PC-9 (cell line): ENCODE measurements around the gene FOXP2. TPM values are rescaled to one million over a fixed set of nuclear protein-coding genes. Genes with fewer than 3 reads are reported as not detected.
"Not testable (repeated sequence)": the region's sequence is repeated elsewhere in the genome, so short reads cannot be mapped to it uniquely, and the experiment has no call there.

Source experiments
- BruUV-seq: library from RNA; stranded (reverse); fragments of 400-500 nt; replicated peaks from 2 replicates; lab custom pipeline; 2021; lab: Mats Ljungman, UMichigan
- CTCF ChIA-PET: fragments of 300-600 bp; sonication (Branson Sonifier 250); formaldehyde crosslinking; loops from one replicate; lab custom pipeline; 2022; ENCODE audit warnings: antibody characterized with exemption; lab: Charles Lee
- POLR2A ChIA-PET: fragments of 300-600 bp; sonication (Branson Sonifier 250); formaldehyde crosslinking; loops from one replicate; lab custom pipeline; 2022; ENCODE audit warnings: antibody characterized with exemption; ENCODE audit not compliant: unreplicated experiment; lab: Charles Lee
- DNase-seq, 2 experiments: peaks; one replicate each; pipeline versions ENCODE4 v3.0.0 to v3.0.0-alpha.2; 2015 to 2022; ENCODE audit warnings: mixed read lengths in 1 of 2
- H2AFZ ChIP-seq: fragments of 200-600 bp; sonication (generic); 2 replicates; pipeline ENCODE4 v1.8.1; 2017; ENCODE audit warnings: antibody characterized with exemption
- H3F3A ChIP-seq: fragments of 200-600 bp; sonication (generic); 2 replicates; pipeline ENCODE4 v1.8.1; 2017; ENCODE audit warnings: antibody characterized with exemption, mild to moderate bottlenecking, low read depth; ENCODE audit not compliant: insufficient read depth
- H3K27ac ChIP-seq: fragments of 200-600 bp; sonication (generic); 2 replicates; pipeline ENCODE4 v1.6.1; 2016; ENCODE audit warnings: mixed run types
- H3K27me3 ChIP-seq: fragments of 200-600 bp; sonication (generic); 2 replicates; pipeline ENCODE4 v1.6.1; 2016; ENCODE audit warnings: low read depth, mixed run types; ENCODE audit not compliant: insufficient read depth
- H3K36me3 ChIP-seq: fragments of 200-600 bp; sonication (generic); 2 replicates; pipeline ENCODE4 v1.6.1; 2016; ENCODE audit warnings: low read depth, mixed run types
- H3K4me1 ChIP-seq: fragments of 200-600 bp; sonication (generic); replicated peaks from 2 replicates; pipeline ENCODE4 v1.6.1; 2016; ENCODE audit warnings: mixed run types; ENCODE audit not compliant: insufficient read depth
- H3K4me2 ChIP-seq: fragments of 200-600 bp; sonication (generic); 2 replicates; pipeline ENCODE4 v1.6.1; 2017; ENCODE audit warnings: mixed run types
- H3K4me3 ChIP-seq: fragments of 200-600 bp; sonication (generic); 2 replicates; pipeline ENCODE4 v1.6.1; 2016; ENCODE audit warnings: mixed run types
- H3K79me2 ChIP-seq: fragments of 200-600 bp; sonication (generic); 2 replicates; pipeline ENCODE4 v1.6.1; 2017; ENCODE audit warnings: low read depth, mixed run types
- H3K9me2 ChIP-seq: fragments of 200-600 bp; sonication (generic); 2 replicates; pipeline ENCODE4 v1.8.1; 2017; ENCODE audit warnings: mild to moderate bottlenecking; ENCODE audit not compliant: insufficient read depth
- H3K9me3 ChIP-seq: fragments of 200-600 bp; sonication (generic); 2 replicates; pipeline ENCODE4 v1.8.1; 2016; ENCODE audit warnings: low read depth; ENCODE audit not compliant: insufficient read depth
- H4K20me1 ChIP-seq: fragments of 200-600 bp; sonication (generic); 2 replicates; pipeline ENCODE4 v1.8.1; 2017; ENCODE audit not compliant: insufficient read depth
- EZH2 ChIP-seq: fragments of 200-600 bp; sonication (generic); IDR thresholded peaks from 2 replicates; pipeline ENCODE4 v1.8.0; 2017; ENCODE audit warnings: antibody characterized with exemption, low read depth
- intact Hi-C: fragments of 100-400 bp; cut with micrococcal nuclease; formaldehyde crosslinking; loops from one replicate; pipeline ENCODE4 v1.10.0; 2022; ENCODE audit not compliant: unreplicated experiment
- total RNA-seq: library from RNA; stranded (reverse); gene quantifications from 2 replicates; pipeline ENCODE4 v1.2.3, GENCODE V29; 2021
- TF ChIP-seq, protein P1 (sequence below): fragments of 200-600 bp; sonication (generic); conservative IDR thresholded peaks from 2 replicates; pipeline ENCODE4 v1.6.1; 2017; ENCODE audit warnings: mixed run types, antibody characterized with exemption, mild to moderate bottlenecking, moderate library complexity

FOXP2 gene
- total RNA-seq, 1 experiment from 2014 or later: 1.2 TPM

DNA sequence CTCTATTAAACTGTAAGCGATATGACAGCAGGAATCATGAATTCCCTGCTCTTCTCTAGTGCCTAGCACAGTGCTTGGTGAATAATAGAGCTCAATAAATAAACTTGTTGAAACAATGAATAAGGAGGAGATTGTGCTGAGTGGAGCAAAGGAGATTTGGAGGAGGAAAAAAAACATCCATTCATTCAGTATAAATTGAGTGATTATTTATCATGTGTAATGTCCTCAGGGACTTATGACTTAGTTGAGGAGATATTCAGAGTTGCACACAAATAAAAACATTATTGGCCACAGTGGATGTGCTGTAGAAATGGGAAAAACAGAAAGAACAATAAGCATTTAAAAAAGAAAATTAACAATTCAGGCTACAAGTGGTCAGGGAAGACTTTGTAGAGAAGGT lies 125.7 kb downstream of the FOXP2 start:
- H3K27ac ChIP-seq: no peak overlapping the region
- ChIA-PET CTCF (interaction anchor here (0.7 kb wide), 1 partner anchor 260 kb away, joined by 3 read pairs; no protein-coding TSS in a partner anchor), POLR2A (no interaction called here)
- H3K4me2 ChIP-seq: no peak overlapping the region
- H3K9me3 ChIP-seq: no peaks in the 10 kb centered on the region
- no peak for DNase-seq
- no peaks in the 10 kb centered on the region for H4K20me1 ChIP-seq
- intact Hi-C loops: no loop called here
- H3K36me3 ChIP-seq: no peaks in the 10 kb centered on the region
- H2AFZ ChIP-seq: no peak overlapping the region
- no peaks in the 10 kb centered on the region for H3K27me3 ChIP-seq
- no peaks in the 10 kb centered on the region for H3K4me1 ChIP-seq
- no TSS peak for BruUV-seq
- no peak overlapping the region for H3K4me3 ChIP-seq
- no peaks in the 10 kb centered on the region for H3K79me2 ChIP-seq
- no peaks in the 10 kb centered on the region for H3K9me2 ChIP-seq
- TF ChIP-seq, protein P1, sequence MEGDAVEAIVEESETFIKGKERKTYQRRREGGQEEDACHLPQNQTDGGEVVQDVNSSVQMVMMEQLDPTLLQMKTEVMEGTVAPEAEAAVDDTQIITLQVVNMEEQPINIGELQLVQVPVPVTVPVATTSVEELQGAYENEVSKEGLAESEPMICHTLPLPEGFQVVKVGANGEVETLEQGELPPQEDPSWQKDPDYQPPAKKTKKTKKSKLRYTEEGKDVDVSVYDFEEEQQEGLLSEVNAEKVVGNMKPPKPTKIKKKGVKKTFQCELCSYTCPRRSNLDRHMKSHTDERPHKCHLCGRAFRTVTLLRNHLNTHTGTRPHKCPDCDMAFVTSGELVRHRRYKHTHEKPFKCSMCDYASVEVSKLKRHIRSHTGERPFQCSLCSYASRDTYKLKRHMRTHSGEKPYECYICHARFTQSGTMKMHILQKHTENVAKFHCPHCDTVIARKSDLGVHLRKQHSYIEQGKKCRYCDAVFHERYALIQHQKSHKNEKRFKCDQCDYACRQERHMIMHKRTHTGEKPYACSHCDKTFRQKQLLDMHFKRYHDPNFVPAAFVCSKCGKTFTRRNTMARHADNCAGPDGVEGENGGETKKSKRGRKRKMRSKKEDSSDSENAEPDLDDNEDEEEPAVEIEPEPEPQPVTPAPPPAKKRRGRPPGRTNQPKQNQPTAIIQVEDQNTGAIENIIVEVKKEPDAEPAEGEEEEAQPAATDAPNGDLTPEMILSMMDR: no peak
- no peak for TF ChIP-seq EZH2
- H3F3A ChIP-seq: no peaks in the 10 kb centered on the region

DNA sequence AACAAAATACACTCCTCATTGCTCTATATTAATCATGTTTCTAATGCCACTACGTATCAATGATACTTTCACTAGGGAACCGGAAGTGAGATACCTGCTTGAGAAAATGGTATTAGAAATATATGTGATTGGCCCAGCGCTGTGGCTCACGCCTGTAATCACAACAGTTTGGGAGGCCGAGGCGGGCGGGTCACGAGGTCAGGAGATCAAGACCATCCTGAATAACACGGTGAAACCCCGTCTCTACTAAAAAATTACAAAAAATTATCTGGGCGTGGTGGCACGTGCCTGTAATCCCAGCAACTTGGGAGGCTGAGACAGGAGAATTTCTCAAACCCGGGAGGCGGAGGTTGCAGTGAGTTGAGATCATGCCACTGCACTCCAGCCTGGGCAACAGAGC lies 132.7 kb downstream of the FOXP2 start:
- H3K9me3 ChIP-seq, H2AFZ ChIP-seq, BruUV-seq, DNase-seq, H3K79me2 ChIP-seq, POLR2A ChIA-PET, H3K27me3 ChIP-seq, H3K4me1 ChIP-seq, CTCF ChIA-PET, H3F3A ChIP-seq, H3K4me3 ChIP-seq, H3K36me3 ChIP-seq, H3K27ac ChIP-seq, intact Hi-C loops, H3K9me2 ChIP-seq, H3K4me2 ChIP-seq, H4K20me1 ChIP-seq: not testable (repeated sequence)

DNA sequence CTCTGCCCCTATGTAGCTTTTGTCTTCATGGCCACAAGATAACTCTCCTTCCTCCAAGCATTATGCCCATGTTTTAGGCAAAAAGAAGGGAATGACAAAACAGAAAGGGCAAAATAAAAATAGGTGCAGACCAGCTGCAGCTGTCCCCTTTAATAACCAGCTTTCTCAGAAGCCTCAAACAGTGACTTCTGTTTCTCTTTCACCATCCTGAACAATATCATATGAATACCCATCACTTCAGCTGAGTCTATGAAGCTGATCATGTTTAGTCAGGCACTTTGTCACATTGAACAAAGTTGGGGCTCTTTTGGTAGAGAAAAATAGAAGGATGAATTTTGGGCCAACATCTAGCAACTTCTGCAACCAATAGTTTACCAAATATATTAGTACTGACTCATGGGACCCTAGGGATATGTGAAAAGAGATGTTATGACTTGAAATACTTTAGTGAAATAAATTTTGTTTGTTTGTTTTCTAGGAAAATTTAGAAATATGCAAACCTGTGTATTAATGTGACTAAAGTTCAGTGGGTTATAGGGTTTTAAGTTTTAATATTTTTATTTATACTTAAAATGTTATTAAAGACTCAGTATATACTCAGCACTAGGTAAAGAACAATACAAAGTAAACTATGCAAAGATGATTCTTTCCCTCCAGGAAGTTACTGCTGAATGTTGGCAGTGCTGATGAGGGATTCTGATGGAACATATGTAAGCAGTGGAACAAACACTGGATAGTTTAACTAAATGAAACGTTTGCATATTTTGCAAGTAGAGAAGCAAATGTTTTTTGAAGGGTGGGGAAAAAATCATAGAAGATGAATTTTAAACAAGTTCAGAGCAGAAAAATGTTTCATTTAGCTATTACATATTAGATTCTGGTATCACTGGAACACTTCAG lies 133.7 kb downstream of the FOXP2 start:
- Histone ChIP-seq H2AFZ (no peak overlapping the region; the same call in 1 of the 2 replicates), H3K79me2 (no peaks in the 10 kb centered on the region), H3K27me3 (no peaks in the 10 kb centered on the region), H3K27ac (no peak overlapping the region), H3K9me3 (no peaks in the 10 kb centered on the region), H3F3A (no peaks in the 10 kb centered on the region), H3K4me1 (no peaks in the 10 kb centered on the region), H3K4me3 (no peak overlapping the region), H3K4me2 (no peak overlapping the region), H3K9me2 (no peaks in the 10 kb centered on the region), H4K20me1 (no peaks in the 10 kb centered on the region), H3K36me3 (no peaks in the 10 kb centered on the region)
- no TSS peak for BruUV-seq
- POLR2A ChIA-PET: interaction anchor here (0.6 kb wide), 1 partner anchor 133 kb away, joined by 8 read pairs; no protein-coding TSS in a partner anchor
- no peak for TF ChIP-seq EZH2
- TF ChIP-seq, protein P1: no peak
- intact Hi-C loops: no loop called here
- CTCF ChIA-PET: no interaction called here
- no peak for DNase-seq
